Measurements from ENCODE around the gene GPR87.
A peak's percentile ranks its signal among the peaks of the same experiment; 100 is the strongest.

GPR87 gene

GRCh38 chr3:151281671-151282324 is 34.8 kb downstream of the GPR87 start:
- no peak for DNase-seq

- no peak for DNase-seq
These were observed 38.4 kb downstream of the GPR87 start, which contains the start of gene P2RY14 for GRCh38 chr3:151278230-151278629. Gene P2RY14, minus strand, starts transcription at chr3:151278542. Its CDS starts 64,226 bp downstream, at chr3:151214316.

- no peak for DNase-seq
These were observed 40.0 kb downstream of the GPR87 start for GRCh38 chr3:151276687-151277042.

GRCh38 chr3:151276038-151276686 is 40.5 kb downstream of the GPR87 start:
- no peak for DNase-seq

GRCh38 chr3:151275091-151275490 is 41.5 kb downstream of the GPR87 start:
- DNase-seq, result no peak

GRCh38 chr3:151269631-151270030 is 47.0 kb downstream of the GPR87 start:
- DNase-seq, result no peak

- peak; percentile 22 for DNase-seq
These were observed 48.1 kb downstream of the GPR87 start for GRCh38 chr3:151268267-151269235.

- no peak for DNase-seq
These were observed 49.6 kb downstream of the GPR87 start for GRCh38 chr3:151267066-151267465.

- DNase-seq, result no peak
These were observed 50.8 kb downstream of the GPR87 start for GRCh38 chr3:151265866-151266265.

- DNase-seq, result no peak
These were observed 51.5 kb downstream of the GPR87 start for GRCh38 chr3:151265166-151265565.

- DNase-seq, result no peak
These were observed 52.0 kb downstream of the GPR87 start for GRCh38 chr3:151264605-151265004.

- DNase-seq, result no peak
These were observed 53.6 kb downstream of the GPR87 start for GRCh38 chr3:151262871-151263525.

GRCh38 chr3:151259664-151260063 is 57.0 kb downstream of the GPR87 start:
- no peak for DNase-seq

- DNase-seq, result no peak
These were observed 59.9 kb downstream of the GPR87 start for GRCh38 chr3:151256749-151257148.

- DNase-seq, result no peak
These were observed 67.8 kb downstream of the GPR87 start for GRCh38 chr3:151248772-151249337.

All from stimulated activated CD4-positive, alpha-beta T cell treated with anti-CD3 and anti-CD28 coated beads, Interleukin-1b, Interleukin-23, amount 100 ng/mL, for 48 hours (primary cell).